Mesenteric fat pad (tissue), 1 donor: ENCODE measurements around the gene NEDD4. TPM values are rescaled to one million over a fixed set of nuclear protein-coding genes. Genes with fewer than 3 reads are reported as not detected.
"Not testable (repeated sequence)": the region's sequence is repeated elsewhere in the genome, so short reads cannot be mapped to it uniquely, and the experiment has no call there.

Source experiments
- DNase-seq: peaks from one replicate; pipeline ENCODE4 v3.0.0-alpha.2; 2020; ENCODE audit warnings: low spot score
- long read RNA-seq: library from polyadenylated mRNA; unstranded; transcript quantifications from one replicate; pipeline ENCODE4 v2.0.0, GENCODE V29; 2020
- total RNA-seq: library from RNA; stranded (reverse); fragmentation: NEBNext Ultra II Directional; extraction: Animal tissue kit (Norgen Biotek cat#: 25700); gene quantifications from one replicate; pipeline ENCODE4 v1.2.1, GENCODE V29; 2021
- donor health status: DM: yes; HTN: yes; CAD: no.

The NEDD4 gene
- total RNA-seq, result 16.1 TPM
- long read RNA-seq, full-length matches to known transcripts, result 7 of 19 reads
- long read RNA-seq, partial matches to known transcripts, result 4 of 19 reads
- long read RNA-seq, other reads (novel, unspliced or antisense), result 8 of 19 reads

GRCh38 chr15:55993111-55993803, at the start of gene NEDD4:
TSS of gene NEDD4 (minus strand) at chr15:55993612. CDS start at chr15:55993555, 57 bp downstream.
- DNase-seq, result peak; percentile 94

- no peak for DNase-seq
These were observed 49.1 kb upstream of the NEDD4 start for GRCh38 chr15:56042498-56042897.

- DNase-seq, result no peak
These were observed 48.6 kb upstream of the NEDD4 start for GRCh38 chr15:56042031-56042430.

- DNase-seq, result no peak
These were observed 46.9 kb upstream of the NEDD4 start for GRCh38 chr15:56040081-56041035.

- no peak for DNase-seq
These were observed 45.3 kb upstream of the NEDD4 start for GRCh38 chr15:56038707-56039106.

GRCh38 chr15:56038015-56038414, 44.6 kb upstream of the NEDD4 start:
- no peak for DNase-seq

GRCh38 chr15:56036546-56037067, 43.2 kb upstream of the NEDD4 start:
- no peak for DNase-seq

GRCh38 chr15:56035166-56035565, 41.8 kb upstream of the NEDD4 start:
- no peak for DNase-seq

GRCh38 chr15:56034514-56034913, 41.1 kb upstream of the NEDD4 start:
- no peak for DNase-seq

- no peak for DNase-seq
These were observed 39.0 kb upstream of the NEDD4 start for GRCh38 chr15:56032373-56032772.

GRCh38 chr15:56031836-56032235, 38.4 kb upstream of the NEDD4 start:
- DNase-seq, result no peak

- DNase-seq, result no peak
These were observed 38.0 kb upstream of the NEDD4 start for GRCh38 chr15:56031402-56031801.

GRCh38 chr15:56028430-56028829, 35.0 kb upstream of the NEDD4 start:
- no peak for DNase-seq

- not testable (repeated sequence) for DNase-seq
These were observed 29.7 kb upstream of the NEDD4 start for GRCh38 chr15:56023160-56023559.

- no peak for DNase-seq
These were observed 26.5 kb upstream of the NEDD4 start for GRCh38 chr15:56019819-56020486.

GRCh38 chr15:56019060-56019793, 25.8 kb upstream of the NEDD4 start:
- no peak for DNase-seq

GRCh38 chr15:56017920-56018319, 24.5 kb upstream of the NEDD4 start:
- DNase-seq, result no peak

GRCh38 chr15:56017511-56017910, 24.1 kb upstream of the NEDD4 start:
- DNase-seq, result no peak

GRCh38 chr15:56016281-56016680, 22.9 kb upstream of the NEDD4 start:
- no peak for DNase-seq

- no peak for DNase-seq
These were observed 21.3 kb upstream of the NEDD4 start for GRCh38 chr15:56014677-56015076.

- DNase-seq, result not testable (repeated sequence)
These were observed 13.6 kb upstream of the NEDD4 start for GRCh38 chr15:56007053-56007452.
